Osteocyte (in vitro differentiated cells): Measurements from ENCODE around the gene KCNIP3. TPM values are rescaled to one million over a fixed set of nuclear protein-coding genes. Genes with fewer than 3 reads are reported as not detected.

Experiments
- DNase-seq: peaks from one replicate; pipeline ENCODE4 v3.0.0; 2021; ENCODE audit warnings: mixed read lengths; ENCODE audit not compliant: unreplicated experiment; ENCODE audit errors: extremely low spot score
- H3K27ac Mint-ChIP-seq: one replicate; pipeline ENCODE4 v1.8.0; 2021; ENCODE audit warnings: mild to moderate bottlenecking, mixed read lengths; ENCODE audit not compliant: unreplicated experiment
- H3K27me3 Mint-ChIP-seq: one replicate; pipeline ENCODE4 v1.8.0; 2021; ENCODE audit warnings: mixed read lengths; ENCODE audit not compliant: unreplicated experiment
- H3K36me3 Mint-ChIP-seq: one replicate; pipeline ENCODE4 v1.8.0; 2021; ENCODE audit warnings: mixed read lengths; ENCODE audit not compliant: unreplicated experiment
- H3K4me1 Mint-ChIP-seq: one replicate; pipeline ENCODE4 v1.8.0; 2021; ENCODE audit warnings: mixed read lengths; ENCODE audit not compliant: unreplicated experiment
- H3K4me3 Mint-ChIP-seq: one replicate; pipeline ENCODE4 v1.8.0; 2021; ENCODE audit warnings: mild to moderate bottlenecking, moderate library complexity, mixed read lengths; ENCODE audit not compliant: unreplicated experiment
- H3K9me3 Mint-ChIP-seq: one replicate; pipeline ENCODE4 v1.8.0; 2021; ENCODE audit warnings: mixed read lengths; ENCODE audit not compliant: unreplicated experiment
- CTCF ChIP-seq: fragments of 200-600 bp; sonication (generic); IDR thresholded peaks from 2 replicates; pipeline ENCODE4 v1.5.0; 2021; ENCODE audit warnings: antibody characterized with exemption, mild to moderate bottlenecking, moderate library complexity
- total RNA-seq: library from RNA; stranded (reverse); gene quantifications from 2 replicates; pipeline ENCODE4 v1.2.1, GENCODE V29; 2021

The KCNIP3 gene
- total RNA-seq, 1 donor from 2014 or later, result 1.4 TPM

GRCh38 chr2:95275601-95276243 is 21.4 kb upstream of the KCNIP3 start:
- Mint-ChIP-seq H3K4me3 (no peak overlapping the region), H3K27ac (no peak overlapping the region), H3K27me3 (no peaks in the 10 kb centered on the region), H3K9me3 (no peaks in the 10 kb centered on the region), H3K36me3 (no peaks in the 10 kb centered on the region), H3K4me1 (no peaks in the 10 kb centered on the region)
- DNase-seq, result no peak
- TF ChIP-seq CTCF, result no peak

GRCh38 chr2:95276244-95276887 is 20.8 kb upstream of the KCNIP3 start:
- Mint-ChIP-seq H3K36me3 (no peaks in the 10 kb centered on the region), H3K27me3 (no peaks in the 10 kb centered on the region), H3K9me3 (no peaks in the 10 kb centered on the region), H3K27ac (no peak overlapping the region), H3K4me3 (no peak overlapping the region), H3K4me1 (no peaks in the 10 kb centered on the region)
- no peak for TF ChIP-seq CTCF
- DNase-seq, result no peak

- H3K27me3 Mint-ChIP-seq, result no peaks in the 10 kb centered on the region
- H3K4me1 Mint-ChIP-seq, result no peaks in the 10 kb centered on the region
- H3K4me3 Mint-ChIP-seq, result no peak overlapping the region
- no peak for DNase-seq
- H3K36me3 Mint-ChIP-seq, result no peaks in the 10 kb centered on the region
- TF ChIP-seq CTCF, result no peak
- H3K9me3 Mint-ChIP-seq, result no peaks in the 10 kb centered on the region
- H3K27ac Mint-ChIP-seq, result no peak overlapping the region
Observed at GRCh38 chr2:95276888-95277245, 20.3 kb upstream of the KCNIP3 start.

- H3K27me3 Mint-ChIP-seq, result no peaks in the 10 kb centered on the region
- no peak for DNase-seq
- H3K36me3 Mint-ChIP-seq, result no peaks in the 10 kb centered on the region
- no peak overlapping the region for H3K27ac Mint-ChIP-seq
- H3K4me3 Mint-ChIP-seq, result no peak overlapping the region
- no peaks in the 10 kb centered on the region for H3K9me3 Mint-ChIP-seq
- H3K4me1 Mint-ChIP-seq, result no peaks in the 10 kb centered on the region
- TF ChIP-seq CTCF, result no peak
Observed at GRCh38 chr2:95277246-95277906, 19.8 kb upstream of the KCNIP3 start.

- TF ChIP-seq CTCF, result no peak
- Mint-ChIP-seq H3K36me3 (no peaks in the 10 kb centered on the region), H3K4me3 (no peak overlapping the region), H3K9me3 (no peaks in the 10 kb centered on the region), H3K27me3 (no peaks in the 10 kb centered on the region), H3K4me1 (no peaks in the 10 kb centered on the region), H3K27ac (no peak overlapping the region)
- DNase-seq, result no peak
Observed at GRCh38 chr2:95278051-95278471, 19.1 kb upstream of the KCNIP3 start.
